ENCODE measurements around the gene HOXC12.

DNA sequence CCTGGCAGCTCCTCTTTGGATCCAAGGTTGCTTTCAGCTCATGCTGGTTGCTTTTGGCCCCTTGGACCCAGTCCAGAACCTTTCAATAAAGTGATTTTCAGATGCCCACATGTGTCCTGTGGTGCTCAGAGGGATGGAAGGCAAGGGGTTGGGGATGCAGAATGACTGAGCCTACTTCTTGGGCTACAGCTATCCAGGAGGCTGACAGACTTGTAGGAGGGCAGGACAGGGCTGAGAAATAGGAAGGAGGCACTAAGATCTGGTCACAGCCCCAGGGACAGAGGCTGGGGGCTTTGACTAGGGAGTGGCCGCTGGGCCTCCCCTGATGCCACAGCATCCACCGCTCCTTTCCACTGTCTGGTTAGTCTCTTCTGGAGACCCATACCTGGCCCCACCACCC is 17.0 kb downstream of the HOXC12 start:
- no peak for TF ChIP-seq CTCF (IDR thresholded peaks at IDR 0.05; ENCODE audit: low read length)
- TF ChIP-seq EZH2phosphoT487 (IDR thresholded peaks at IDR 0.05; ENCODE audit: low read length), result no peak

All from MM.1S (cell line).